ENCODE measurements around the gene ACAA2.

ACAA2 gene

GRCh38 chr18:49734836-49735235 is 78.5 kb downstream of the ACAA2 start:
- DNase-seq: no peak

- DNase-seq: no peak
These were observed 79.3 kb downstream of the ACAA2 start for GRCh38 chr18:49733896-49734585.

GRCh38 chr18:49733321-49733720 is 80.0 kb downstream of the ACAA2 start:
- DNase-seq: no peak

Data from T-helper 2 cell (primary cell).